HEK293 (cell line): ENCODE measurements around the gene PFN4.
"Not testable (repeated sequence)": the region's sequence is repeated elsewhere in the genome, so short reads cannot be mapped to it uniquely, and the experiment has no call there.

Experiments
- CTCF ChIA-PET: fragments of 350-600 bp; formaldehyde crosslinking; extraction: SDS; loops from one replicate; lab custom pipeline; 2021; ENCODE audit warnings: antibody characterized with exemption; lab: Yijun Ruan, JAX
- POLR2A ChIA-PET: fragments of 300-600 bp; formaldehyde crosslinking; extraction: SDS; loops from one replicate; lab custom pipeline; 2020; ENCODE audit warnings: antibody characterized with exemption, inconsistent platforms; lab: Yijun Ruan, JAX
- H3K27ac ChIP-seq: fragments of 200-500 bp; sonication (Bioruptor generic); 2 replicates; pipeline ENCODE4 v1.5.1; 2014; ENCODE audit warnings: low read depth, low read length, control low read depth, inconsistent platforms; ENCODE audit errors: extremely low read depth
- H3K36me3 ChIP-seq, 2 experiments: fragments of 200-500 bp in 1 of 2; sonication (Bioruptor generic) in 1 of 2; 1 replicate in 1 of 2; 2 replicates in 1 of 2; pipeline ENCODE4 v1.5.1; 2014 to 2017; ENCODE audit warnings: inconsistent platforms in 2 of 2, low read length in 2 of 2; ENCODE audit not compliant: control insufficient read depth in 2 of 2, insufficient read depth in 1 of 2
- H3K4me1 ChIP-seq: fragments of 200-500 bp; sonication (Bioruptor generic); 2 replicates; pipeline ENCODE4 v1.5.1; 2014; ENCODE audit warnings: mild to moderate bottlenecking, low read length, inconsistent platforms; ENCODE audit not compliant: control insufficient read depth, insufficient read depth
- H3K4me3 ChIP-seq: 2 replicates; pipeline ENCODE4 v1.5.1; 2011; ENCODE audit warnings: low read depth, mild to moderate bottlenecking, control low read depth, low read length, moderate library complexity
- H3K9me3 ChIP-seq: fragments of 200-500 bp; sonication (Bioruptor generic); 2 replicates; pipeline ENCODE4 v1.5.1; 2014; ENCODE audit warnings: low read depth, low read length, inconsistent platforms; ENCODE audit not compliant: control insufficient read depth, insufficient read depth
- AEBP2 ChIP-seq: fragments of 450-650 bp; formaldehyde crosslinking; IDR thresholded peaks from 2 replicates; pipeline ENCODE4 v1.5.1; 2016; ENCODE audit warnings: missing biosample characterization, missing genetic modification characterization, borderline replicate concordance
- FEZF1 ChIP-seq: fragments of 450-650 bp; formaldehyde crosslinking; IDR thresholded peaks from 2 replicates; pipeline ENCODE4 v1.5.1; 2016; ENCODE audit warnings: missing biosample characterization, missing genetic modification characterization
- INSM2 ChIP-seq: fragments of 450-650 bp; formaldehyde crosslinking; IDR thresholded peaks from 2 replicates; pipeline ENCODE4 v1.5.1; 2016; ENCODE audit warnings: missing biosample characterization, missing genetic modification characterization
- KLF1 ChIP-seq: fragments of 450-650 bp; formaldehyde crosslinking; IDR thresholded peaks from 2 replicates; pipeline ENCODE4 v1.5.1; 2016; ENCODE audit warnings: missing biosample characterization, missing genetic modification characterization
- SCRT1 ChIP-seq: fragments of 450-650 bp; formaldehyde crosslinking; IDR thresholded peaks from 2 replicates; pipeline ENCODE4 v1.5.1; 2016; ENCODE audit warnings: missing biosample characterization, missing genetic modification characterization, borderline replicate concordance
- SP7 ChIP-seq: fragments of 450-650 bp; formaldehyde crosslinking; IDR thresholded peaks from 2 replicates; pipeline ENCODE4 v1.5.1; 2016; ENCODE audit warnings: missing biosample characterization, missing genetic modification characterization
- ZBTB21 ChIP-seq: fragments of 450-650 bp; formaldehyde crosslinking; IDR thresholded peaks from 2 replicates; pipeline ENCODE4 v1.5.1; 2017; ENCODE audit warnings: missing biosample characterization, missing genetic modification characterization
- ZFHX2 ChIP-seq: fragments of 450-650 bp; formaldehyde crosslinking; conservative IDR thresholded peaks from 2 replicates; pipeline ENCODE4 v1.5.1; 2016; ENCODE audit warnings: missing biosample characterization, missing genetic modification characterization
- ZNF10 ChIP-seq: fragments of 450-650 bp; formaldehyde crosslinking; IDR thresholded peaks from 2 replicates; pipeline ENCODE4 v1.5.1; 2017; ENCODE audit warnings: missing biosample characterization, missing genetic modification characterization
- ZNF146 ChIP-seq: fragments of 450-650 bp; formaldehyde crosslinking; IDR thresholded peaks from 2 replicates; pipeline ENCODE4 v1.5.1; 2016; ENCODE audit warnings: missing biosample characterization, missing genetic modification characterization
- ZNF174 ChIP-seq: fragments of 450-650 bp; formaldehyde crosslinking; IDR thresholded peaks from 2 replicates; pipeline ENCODE4 v1.5.0; 2017; ENCODE audit warnings: missing biosample characterization, mild to moderate bottlenecking, missing genetic modification characterization
- ZNF211 ChIP-seq: fragments of 450-650 bp; formaldehyde crosslinking; IDR thresholded peaks from 2 replicates; pipeline ENCODE4 v1.5.1; 2016; ENCODE audit warnings: low read depth, missing biosample characterization, missing genetic modification characterization
- ZNF24 ChIP-seq: fragments of 450-650 bp; formaldehyde crosslinking; IDR thresholded peaks from 2 replicates; pipeline ENCODE4 v1.5.1; 2016; ENCODE audit warnings: missing biosample characterization, missing genetic modification characterization
- ZNF426 ChIP-seq: fragments of 450-650 bp; formaldehyde crosslinking; IDR thresholded peaks from 2 replicates; pipeline ENCODE4 v1.5.1; 2017; ENCODE audit warnings: missing biosample characterization, missing genetic modification characterization, mild to moderate bottlenecking, inconsistent platforms, moderate library complexity
- ZNF518A ChIP-seq: fragments of 450-650 bp; formaldehyde crosslinking; conservative IDR thresholded peaks from 2 replicates; pipeline ENCODE4 v1.5.1; 2016; ENCODE audit warnings: low read depth, missing biosample characterization, missing genetic modification characterization
- ZNF548 ChIP-seq: fragments of 450-650 bp; formaldehyde crosslinking; IDR thresholded peaks from 2 replicates; pipeline ENCODE4 v1.5.1; 2016; ENCODE audit warnings: missing biosample characterization, missing genetic modification characterization
- ZNF580 ChIP-seq: fragments of 450-650 bp; formaldehyde crosslinking; IDR thresholded peaks from 2 replicates; pipeline ENCODE4 v1.5.1; 2016; ENCODE audit warnings: missing biosample characterization, missing genetic modification characterization
- ZNF645 ChIP-seq: fragments of 450-650 bp; formaldehyde crosslinking; IDR thresholded peaks from 2 replicates; pipeline ENCODE4; 2016; ENCODE audit warnings: missing biosample characterization, missing genetic modification characterization
- ZNF777 ChIP-seq: fragments of 450-650 bp; formaldehyde crosslinking; IDR thresholded peaks from 2 replicates; pipeline ENCODE4 v1.5.1; 2017; ENCODE audit warnings: missing biosample characterization, missing genetic modification characterization, borderline replicate concordance
- ZSCAN5A ChIP-seq: fragments of 450-650 bp; formaldehyde crosslinking; IDR thresholded peaks from 2 replicates; pipeline ENCODE4 v1.5.1; 2016; ENCODE audit warnings: missing biosample characterization, missing genetic modification characterization

The PFN4 gene

GRCh38 chr2:24093270-24093669 lies 29.9 kb downstream of the PFN4 start:
- POLR2A ChIA-PET, H3K4me1 ChIP-seq, H3K4me3 ChIP-seq, H3K9me3 ChIP-seq, H3K27ac ChIP-seq: not testable (repeated sequence)
- CTCF ChIA-PET = interaction anchor here (2.8 kb wide), 1 partner anchor 9 kb away, joined by 10 read pairs; the partner anchor contains the start of gene TP53I3
- peak; percentile 63 for TF ChIP-seq ZNF146 (tag by site-specific recombination)
- TF ChIP-seq, all 188 proteins: peak for 1; not testable (repeated sequence) for 187
- H3K36me3 ChIP-seq = peaks cover 0 to 17% of the 10 kb centered on the region in 2 experiments; a peak in 2 of 3 replicates

GRCh38 chr2:24088821-24089359 lies 34.2 kb downstream of the PFN4 start:
- CTCF ChIA-PET = interaction anchor here (0.7 kb wide), 1 partner anchor 570 kb away, joined by 3 read pairs; no protein-coding TSS in a partner anchor
- Histone ChIP-seq H3K27ac (no peak overlapping the region), H3K4me3 (no peak overlapping the region), H3K4me1 (no peaks in the 10 kb centered on the region), H3K9me3 (no peaks in the 10 kb centered on the region), H3K36me3 (peaks cover 0 to 11% of the 10 kb centered on the region in 2 experiments; a peak in 2 of 3 replicates)
- no peak for TF ChIP-seq ZNF645 (tag by site-specific recombination)
- TF ChIP-seq ZNF211 (tag by site-specific recombination) = no peak
- no peak for TF ChIP-seq ZSCAN5A
- TF ChIP-seq ZNF580 = no peak
- no peak for TF ChIP-seq ZNF518A (tag by site-specific recombination)
- POLR2A ChIA-PET = no interaction called here

GRCh38 chr2:24087032-24087431 lies 36.1 kb downstream of the PFN4 start:
- POLR2A ChIA-PET = interaction anchor here (0.9 kb wide), 1 partner anchor 10 kb away, joined by 4 read pairs; the partner anchor contains the start of gene SF3B6
- CTCF ChIA-PET = interaction anchor here (0.6 to 0.7 kb wide), 2 partner anchors 19 to 253 kb away, joined by 3 read pairs; no protein-coding TSS in a partner anchor
- TF ChIP-seq ZBTB21 (tag by site-specific recombination) = no peak
- no peak for TF ChIP-seq AEBP2 (tag by site-specific recombination)
- TF ChIP-seq ZNF24 (tag by site-specific recombination) = no peak
- TF ChIP-seq FEZF1 (tag by site-specific recombination) = no peak
- TF ChIP-seq KLF1 (tag by site-specific recombination) = no peak
- no peak for TF ChIP-seq SP7 (tag by site-specific recombination)
- no peak for TF ChIP-seq SCRT1 (tag by site-specific recombination)
- no peak for TF ChIP-seq ZNF174 (tag by site-specific recombination)
- TF ChIP-seq INSM2 (tag by site-specific recombination) = no peak
- no peak for TF ChIP-seq ZNF426
- no peak for TF ChIP-seq ZNF548 (tag by site-specific recombination)
- no peak for TF ChIP-seq ZNF10 (tag by site-specific recombination)
- TF ChIP-seq ZFHX2 (tag by site-specific recombination) = no peak
- no peak for TF ChIP-seq ZNF777 (tag by site-specific recombination)

More at GRCh38 chr2:24087032-24087431, 36.1 kb downstream of the PFN4 start:
- H3K27ac ChIP-seq = no peak overlapping the region
- H3K36me3 ChIP-seq = peaks cover 2 to 24% of the 10 kb centered on the region in 2 experiments; a peak in 2 of 3 replicates
- no peak overlapping the region for H3K4me3 ChIP-seq
- no peaks in the 10 kb centered on the region for H3K9me3 ChIP-seq
- no peaks in the 10 kb centered on the region for H3K4me1 ChIP-seq
